GM04504 (cell line): ENCODE measurements around the gene NEO1.
A peak's percentile ranks its signal among the peaks of the same experiment; 100 is the strongest.
"Not testable (repeated sequence)": the region's sequence is repeated elsewhere in the genome, so short reads cannot be mapped to it uniquely, and the experiment has no call there.

Source experiments
- DNase-seq: peaks from one replicate; pipeline ENCODE4 v3.0.0-alpha.2; 2012; ENCODE audit warnings: low read depth

NEO1 gene

GRCh38 chr15:73265536-73266153, 213.4 kb downstream of the NEO1 start:
- no peak for DNase-seq

DNA sequence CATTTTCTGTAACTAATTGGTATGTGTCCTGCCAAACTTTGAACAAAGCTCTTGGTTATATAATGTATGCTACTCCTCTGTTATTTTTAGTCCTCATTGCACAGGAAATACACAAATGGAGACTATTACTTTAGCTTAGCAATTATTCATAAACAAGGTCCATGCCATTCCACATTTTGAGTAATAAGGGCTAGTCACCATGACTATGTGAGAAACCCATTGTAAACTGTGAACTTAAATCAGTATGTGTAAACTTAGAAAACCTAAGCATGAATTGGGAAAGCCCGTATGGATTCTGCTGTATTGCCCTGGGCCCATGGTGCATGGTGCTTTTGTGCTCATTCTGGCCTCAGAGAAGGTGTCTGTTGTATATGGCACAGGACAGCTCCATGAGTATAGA, 216.2 kb downstream of the NEO1 start:
- no peak for DNase-seq

DNA sequence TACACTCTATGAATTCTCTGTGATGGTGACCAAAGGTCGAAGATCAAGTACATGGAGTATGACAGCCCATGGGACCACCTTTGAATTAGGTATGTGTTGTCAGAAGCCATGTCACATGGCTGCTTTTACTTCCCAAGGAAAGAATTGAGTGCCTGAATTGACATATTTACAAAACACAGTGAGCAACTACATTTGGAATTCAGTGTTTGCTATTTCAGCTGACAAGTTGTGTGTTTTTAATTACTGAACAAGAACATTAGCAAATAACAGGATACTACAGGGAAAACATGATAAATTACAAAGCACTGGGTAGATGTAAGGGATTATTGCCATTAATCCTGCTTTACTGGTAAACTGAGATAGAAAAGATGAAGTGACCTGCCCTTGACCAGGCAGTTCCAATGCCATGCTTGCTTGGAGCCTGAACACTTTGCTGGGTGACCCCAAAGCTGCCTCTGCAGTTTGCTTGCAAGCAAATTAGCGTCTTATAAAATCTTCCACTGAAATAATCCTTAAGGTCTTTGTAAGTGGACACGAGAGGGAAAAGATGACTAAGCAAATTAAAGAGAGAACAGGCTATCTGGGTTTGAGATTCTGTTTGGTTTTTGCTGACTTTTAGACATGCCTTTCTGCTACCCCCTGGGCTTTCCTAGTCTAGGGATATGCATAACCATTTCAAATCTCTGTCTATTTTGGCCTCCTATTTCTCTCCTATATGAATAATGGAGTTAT, 218.3 kb downstream of the NEO1 start:
- no peak for DNase-seq

DNA sequence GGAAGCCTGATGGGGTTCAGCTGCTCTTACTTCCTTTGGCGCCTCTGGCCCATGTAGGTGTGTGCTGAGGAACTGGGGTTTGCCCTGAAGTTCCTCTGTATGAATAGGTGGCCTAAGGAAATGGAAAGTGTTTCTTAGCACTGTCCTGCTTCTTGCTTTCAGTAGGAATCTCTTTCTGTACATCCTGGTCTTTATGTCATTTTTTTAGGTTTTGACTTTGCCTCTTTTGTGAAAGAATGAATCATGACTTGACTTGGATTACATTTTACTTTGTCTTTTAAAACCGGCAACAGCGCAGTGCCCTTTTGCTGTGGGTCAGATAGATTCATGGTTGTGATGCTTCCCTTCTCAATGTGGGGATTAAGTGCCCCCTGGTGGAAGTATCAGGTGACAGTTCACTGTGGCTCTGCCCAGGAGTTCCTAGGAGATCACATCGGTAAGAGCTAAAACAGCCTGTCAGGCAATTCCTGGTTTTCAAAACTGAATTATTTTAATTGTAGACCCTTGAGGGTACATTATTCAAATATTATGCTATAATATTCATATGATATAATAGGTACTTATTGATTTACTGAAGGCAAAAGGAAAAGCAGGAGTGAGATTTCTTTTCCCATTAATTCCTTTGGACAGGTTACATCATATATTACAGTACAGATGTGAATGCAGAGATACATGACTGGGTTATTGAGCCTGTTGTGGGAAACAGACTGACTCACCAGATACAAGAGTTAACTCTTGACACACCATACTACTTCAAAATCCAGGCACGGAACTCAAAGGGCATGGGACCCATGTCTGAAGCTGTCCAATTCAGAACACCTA, 221.1 kb downstream of the NEO1 start:
- peak; percentile 17 for DNase-seq

- no peak for DNase-seq
Observed at GRCh38 chr15:73275862-73276261, 223.6 kb downstream of the NEO1 start.

DNA sequence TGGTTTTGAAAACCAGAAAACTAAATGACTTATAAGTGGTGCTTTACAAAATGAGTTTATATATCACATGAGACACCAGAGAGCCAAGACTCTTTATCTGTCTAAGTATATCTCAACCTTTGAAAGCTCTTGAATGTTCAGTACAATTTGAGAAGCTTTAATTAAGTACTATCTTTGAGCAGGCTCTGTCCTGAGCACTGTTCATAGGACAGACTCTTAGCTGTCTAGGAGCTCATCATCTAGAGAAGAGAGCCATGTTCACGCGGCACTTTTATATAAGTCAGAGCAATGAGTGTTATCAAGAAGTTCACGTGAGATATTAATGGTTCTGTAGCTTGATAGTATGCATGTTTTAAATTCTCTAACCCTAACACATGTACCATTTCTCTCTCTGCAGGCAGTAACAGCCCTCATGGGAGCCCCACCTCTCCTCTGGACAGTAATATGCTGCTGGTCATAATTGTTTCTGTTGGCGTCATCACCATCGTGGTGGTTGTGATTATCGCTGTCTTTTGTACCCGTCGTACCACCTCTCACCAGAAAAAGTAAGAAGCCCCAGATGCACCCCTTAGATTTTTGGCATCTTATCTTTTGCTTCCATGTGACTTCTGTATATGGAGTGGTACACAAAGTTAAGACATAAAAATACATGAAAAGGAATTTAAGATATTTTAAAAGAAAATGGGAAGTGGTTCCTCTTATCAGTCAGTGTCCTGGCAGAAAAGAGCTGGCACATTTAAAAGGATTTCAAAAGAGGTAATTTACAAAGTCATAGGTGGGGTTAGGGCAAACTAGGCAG, 230.5 kb downstream of the NEO1 start:
- DNase-seq: no peak

- no peak for DNase-seq
Observed at GRCh38 chr15:73283366-73283962, 231.2 kb downstream of the NEO1 start.

DNA sequence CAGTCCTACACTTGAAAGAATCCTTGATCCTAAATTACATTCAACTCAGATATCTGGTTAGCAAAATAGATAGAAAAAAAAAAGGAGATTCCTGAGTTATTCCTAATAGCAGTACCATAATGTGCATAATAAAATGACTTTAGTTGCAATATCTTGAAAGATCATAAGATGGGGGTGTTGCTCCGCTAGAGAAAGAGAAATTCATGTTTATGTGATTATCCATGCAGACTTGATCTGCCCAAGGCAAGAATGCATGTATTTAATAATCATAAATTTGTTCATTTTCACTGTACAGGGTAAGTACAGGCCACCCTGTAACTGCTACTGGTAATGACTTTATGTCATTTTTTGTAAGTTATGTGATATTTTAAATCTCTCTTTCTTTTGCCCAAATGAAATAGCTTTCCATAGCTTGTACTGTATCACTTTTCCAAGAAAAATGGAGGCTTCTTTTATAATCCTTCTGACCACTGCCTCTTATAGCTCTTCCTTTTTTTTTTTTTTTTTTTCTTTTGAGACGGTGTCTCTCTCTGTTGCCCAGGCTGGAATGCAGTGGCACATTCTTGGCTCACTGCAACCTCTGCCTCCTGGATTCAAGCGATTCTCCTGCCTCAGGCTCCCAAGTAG, 231.9 kb downstream of the NEO1 start:
- DNase-seq: no peak

DNA sequence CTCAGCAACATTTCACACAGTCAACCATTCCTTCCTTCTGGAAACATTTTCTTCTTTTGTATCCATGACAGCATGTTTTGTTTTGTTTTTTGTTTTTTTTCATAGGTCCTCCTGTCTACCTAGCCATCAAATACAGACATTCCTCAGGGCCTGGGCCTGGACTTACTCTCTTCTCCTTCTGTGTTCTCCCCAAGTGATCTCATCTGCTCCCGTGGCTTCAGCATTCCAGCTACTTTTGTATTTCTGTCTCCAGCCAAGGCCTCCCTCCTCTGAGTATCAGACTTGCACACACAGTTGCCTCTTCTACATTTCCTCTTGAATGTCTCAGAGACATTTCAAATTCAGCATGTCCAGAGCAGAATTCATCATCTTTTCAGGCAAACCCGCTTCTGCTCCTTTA, 234.0 kb downstream of the NEO1 start:
- DNase-seq: no peak

GRCh38 chr15:73287019-73287418, 234.8 kb downstream of the NEO1 start:
- no peak for DNase-seq

DNA sequence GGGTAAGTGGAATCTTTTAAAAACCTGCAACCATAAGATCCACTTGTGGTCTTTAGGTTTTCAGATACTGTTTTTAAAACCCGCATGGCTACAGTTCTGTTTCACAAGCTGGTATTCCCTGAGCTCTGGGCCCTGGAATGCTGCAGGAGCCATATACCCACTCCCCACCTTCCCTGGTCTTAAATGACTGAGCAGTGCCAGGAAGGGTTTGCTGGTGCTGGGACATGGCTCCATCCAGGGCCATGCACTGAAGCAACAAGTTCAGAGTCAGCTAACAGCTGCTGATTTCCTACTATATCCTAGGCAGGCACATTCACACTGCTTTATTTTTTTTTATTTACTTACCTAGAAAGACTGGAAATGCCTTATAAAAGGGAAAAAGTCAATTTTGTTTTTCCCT, 239.2 kb downstream of the NEO1 start:
- no peak for DNase-seq

DNA sequence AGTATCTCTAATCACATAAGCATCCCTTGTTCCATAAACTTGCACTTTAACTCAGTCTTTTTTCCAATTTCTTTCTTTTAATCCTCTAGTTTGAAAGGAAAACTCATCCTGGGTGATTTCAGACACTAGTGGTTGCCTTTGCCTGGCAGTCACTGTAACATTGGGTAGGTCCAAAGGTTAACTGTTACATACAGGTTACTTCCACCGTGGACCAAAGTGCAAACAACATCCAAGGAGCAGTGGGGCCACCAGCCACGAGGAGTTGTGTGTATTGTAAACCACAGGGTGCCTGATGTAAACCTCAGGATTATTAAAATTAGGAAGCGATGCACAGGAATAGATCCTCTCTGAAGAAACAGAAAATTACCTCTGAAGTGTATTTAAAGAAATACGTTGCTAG, 241.5 kb downstream of the NEO1 start:
- DNase-seq: no peak

DNA sequence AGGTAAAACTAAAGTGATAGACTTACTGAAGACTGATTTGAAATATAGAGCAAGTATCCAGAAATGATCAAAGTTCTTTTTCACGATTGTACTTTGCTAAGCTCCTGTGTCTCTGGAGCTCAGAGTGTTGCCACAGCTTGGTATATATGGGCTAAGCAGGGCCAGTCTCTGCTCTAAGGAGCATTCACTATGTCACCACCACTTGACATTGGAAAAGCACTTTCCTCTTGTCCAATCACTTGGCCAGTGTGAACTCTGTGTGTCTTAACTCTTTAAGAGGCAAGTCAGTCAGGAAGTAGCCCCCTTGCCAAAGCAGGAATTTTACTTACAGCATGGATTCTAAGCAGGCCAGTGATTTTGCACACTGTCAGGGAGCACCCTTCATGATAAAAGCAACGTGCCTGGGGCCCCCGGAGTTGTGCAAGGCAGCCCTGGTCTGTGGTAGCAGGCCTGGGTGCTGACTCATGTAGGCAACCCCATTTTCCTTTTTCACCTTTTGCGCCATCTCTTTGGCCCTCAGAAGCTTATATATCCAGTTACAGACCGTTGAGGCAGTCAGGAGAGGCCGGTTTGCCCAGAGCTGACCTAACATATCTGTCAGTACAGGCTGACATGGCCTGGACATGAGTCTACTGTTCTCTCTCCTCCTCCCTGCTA, 243.5 kb downstream of the NEO1 start:
- no peak for DNase-seq

DNA sequence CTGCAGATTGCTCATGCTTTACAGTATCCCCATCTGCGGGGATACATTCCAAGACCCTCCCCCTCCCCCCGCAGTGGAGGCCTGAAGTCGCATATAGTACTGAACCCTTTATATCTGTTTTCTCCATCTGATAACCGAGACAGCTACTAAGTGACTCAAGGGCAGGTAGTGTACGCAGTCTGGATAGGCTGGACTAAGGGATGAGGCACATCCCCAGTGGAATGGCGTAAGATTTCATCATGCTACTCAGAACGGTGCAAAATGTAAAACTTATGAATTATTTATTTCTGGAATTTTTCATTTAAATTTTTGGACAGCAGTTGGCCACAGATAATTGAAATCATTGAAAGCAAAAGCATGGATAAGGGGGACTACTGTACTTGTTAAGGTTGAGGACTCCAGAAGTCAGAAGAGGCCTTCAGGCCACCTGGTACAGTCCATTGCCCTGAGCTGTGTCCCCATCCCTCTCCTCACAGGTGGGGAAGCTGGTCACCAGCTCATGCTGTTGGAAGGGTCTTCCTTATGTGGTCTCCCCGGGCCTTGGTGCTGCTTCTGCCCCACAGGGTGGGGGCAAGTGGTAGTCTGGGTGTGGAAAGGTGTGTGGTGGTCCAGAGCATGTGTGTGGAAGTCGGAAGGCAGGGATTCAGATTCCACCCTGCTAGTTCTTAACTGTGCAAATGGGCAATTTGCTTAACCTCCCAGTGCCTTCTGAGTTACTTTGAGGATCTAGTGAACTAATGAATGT, 244.5 kb downstream of the NEO1 start:
- DNase-seq: no peak

DNA sequence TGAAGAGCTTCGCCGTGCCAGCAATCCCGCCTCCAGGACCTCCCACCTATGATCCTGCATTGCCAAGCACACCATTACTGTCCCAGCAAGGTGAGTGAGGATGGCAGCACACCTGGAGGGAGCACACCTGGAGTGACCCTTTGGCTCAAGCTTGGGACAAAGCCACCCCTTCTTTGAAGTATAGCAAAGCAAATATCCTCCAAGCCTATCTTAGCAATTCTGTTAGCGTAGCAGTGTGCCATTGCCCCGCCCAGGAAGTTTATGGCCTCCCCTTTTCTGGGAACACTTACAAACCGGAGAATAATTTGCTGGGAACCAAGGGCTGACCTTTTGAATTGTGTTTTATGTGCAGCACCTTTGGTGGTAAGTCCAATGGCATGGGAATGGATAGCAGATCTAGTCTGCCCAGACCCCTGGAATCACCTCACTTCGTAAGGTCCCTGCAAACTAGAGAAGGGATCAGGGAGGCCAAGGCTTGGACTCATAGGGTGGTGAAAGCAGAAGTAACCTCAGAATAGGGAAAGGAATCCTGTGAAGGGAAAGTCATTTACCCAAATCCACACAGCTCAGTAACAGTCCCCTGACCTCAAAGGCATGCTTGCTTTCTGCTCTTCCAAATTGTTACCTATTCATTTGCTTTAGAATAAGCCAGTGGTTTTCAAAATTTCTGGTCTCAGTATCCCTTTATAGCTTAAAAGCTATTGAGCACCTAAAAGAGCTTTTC, 246.4 kb downstream of the NEO1 start:
- DNase-seq: no peak

DNA sequence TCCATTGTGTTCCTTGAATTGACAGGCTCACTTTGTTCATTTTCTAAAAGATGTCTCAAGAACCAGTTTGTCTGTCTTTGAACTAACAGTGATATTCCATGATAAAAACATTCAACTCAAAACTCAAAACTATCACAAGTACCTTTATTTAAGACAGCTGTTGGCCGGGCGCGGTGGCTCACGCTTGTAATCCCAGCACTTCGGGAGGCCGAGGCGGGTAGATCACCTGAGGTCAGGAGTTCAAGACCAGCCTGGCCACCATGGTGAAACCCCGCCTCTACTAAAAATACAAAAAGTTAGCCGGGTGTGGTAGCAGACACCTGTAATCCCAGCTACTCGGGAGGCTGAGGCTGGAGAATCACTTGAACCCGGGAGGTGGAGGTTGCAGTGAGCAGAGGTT, 248.0 kb downstream of the NEO1 start:
- not testable (repeated sequence) for DNase-seq

DNA sequence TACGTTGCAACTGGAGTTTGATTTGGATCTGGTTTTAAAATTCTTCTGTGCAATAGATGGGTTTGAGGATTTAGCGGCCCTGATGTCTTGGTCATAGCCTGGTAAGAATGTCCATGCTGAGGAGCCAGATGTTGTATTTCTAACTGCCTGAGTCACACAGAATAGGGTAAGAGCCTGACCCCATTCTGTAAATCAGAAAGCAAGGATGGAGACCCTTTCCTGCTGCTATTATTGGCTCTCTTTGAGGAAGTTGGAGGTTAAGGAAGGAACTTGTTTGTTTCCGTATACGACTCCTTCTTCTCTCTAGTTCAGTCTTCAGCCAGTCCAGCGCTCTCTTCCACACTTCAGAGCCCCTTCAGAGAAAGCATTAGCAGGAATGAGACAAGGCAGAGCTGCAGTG, 251.4 kb downstream of the NEO1 start:
- no peak for DNase-seq

- DNase-seq: peak; percentile 23
Observed at GRCh38 chr15:73305331-73306211, 253.3 kb downstream of the NEO1 start.
